ENCODE measurements around the gene TMEM121.
"Not testable (repeated sequence)": the region's sequence is repeated elsewhere in the genome, so short reads cannot be mapped to it uniquely, and the experiment has no call there.

Gene TMEM121

DNA sequence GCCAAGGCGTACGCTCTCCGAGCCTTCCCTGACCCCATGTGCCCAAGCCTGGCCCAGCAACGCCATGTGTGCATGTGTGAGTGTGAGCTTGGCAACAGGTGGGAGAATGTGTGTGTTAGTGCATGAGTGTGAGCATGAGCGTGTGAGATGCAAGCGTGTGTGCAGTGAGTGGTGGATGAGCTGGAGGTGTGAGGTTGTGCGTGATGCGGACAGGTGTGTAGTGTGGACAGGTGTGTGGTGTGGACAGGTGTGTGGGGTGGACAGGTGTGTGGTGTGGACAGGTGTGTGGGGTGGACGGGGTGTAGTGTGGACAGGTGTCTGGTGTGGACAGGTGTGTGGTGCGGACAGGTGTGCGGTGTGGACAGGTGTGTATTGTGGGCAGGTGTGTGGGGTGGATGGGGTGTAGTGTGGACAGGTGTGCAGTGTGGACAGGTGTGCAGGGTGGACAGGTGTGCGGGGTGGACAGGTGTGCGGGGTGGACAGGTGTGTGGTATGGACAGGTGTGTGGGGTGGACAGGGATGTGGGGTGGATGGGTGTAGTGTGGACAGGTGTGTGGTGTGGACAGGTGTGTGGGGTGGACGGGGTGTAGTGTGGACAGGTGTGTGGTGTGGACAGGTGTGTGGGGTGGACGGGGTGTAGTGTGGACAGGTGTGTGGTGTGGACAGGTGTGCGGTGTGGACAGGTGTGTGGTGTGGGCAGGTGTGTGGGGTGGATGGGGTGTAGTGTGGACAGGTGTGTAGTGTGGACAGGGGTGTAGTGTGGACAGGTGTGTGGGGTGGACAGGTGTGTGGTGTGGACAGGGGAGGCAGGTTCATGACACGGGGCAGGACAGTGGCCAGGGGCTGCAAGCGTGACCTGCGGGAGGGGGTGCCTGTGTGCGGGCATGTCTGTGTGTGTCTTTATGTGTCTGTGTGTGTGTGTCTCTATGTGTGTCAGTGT is 41.1 kb downstream of the TMEM121 start:
- DNase-seq (ENCODE audit: low spot score); FAIRE-seq: not testable (repeated sequence)

DNA sequence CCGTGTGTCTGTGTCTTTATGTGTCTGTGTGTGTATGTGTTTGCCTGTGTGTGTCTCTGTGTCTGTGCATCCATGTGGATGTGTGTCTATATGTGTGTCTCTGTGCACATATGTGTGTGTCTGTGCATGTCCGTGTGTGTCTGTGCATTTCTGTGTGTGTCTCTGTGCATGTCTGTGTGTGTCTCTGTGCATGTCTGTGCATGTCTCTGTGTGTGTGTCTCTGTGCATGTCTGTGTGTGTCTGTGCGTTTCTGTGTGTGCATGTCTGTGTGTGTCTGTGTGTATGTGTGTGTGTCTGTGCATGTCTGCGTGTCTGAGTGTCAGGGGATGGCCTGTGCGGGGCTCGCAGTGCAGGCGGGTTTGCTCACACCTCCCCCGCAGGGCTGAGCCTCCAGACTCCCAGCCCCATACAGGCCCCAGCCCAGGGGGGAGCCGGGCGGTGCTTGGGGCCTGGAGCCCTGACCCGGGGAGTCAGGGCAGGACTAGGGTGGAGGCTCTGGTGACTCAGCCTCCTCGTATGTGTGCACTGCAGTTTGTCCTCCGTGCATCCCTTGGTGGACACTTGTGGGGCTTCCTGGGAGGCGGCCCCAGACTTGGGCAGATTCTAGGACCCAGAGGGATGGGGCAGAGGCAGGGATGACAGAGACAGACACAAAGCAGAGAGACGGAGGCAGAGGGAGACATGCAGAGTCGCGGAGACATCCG is 41.9 kb downstream of the TMEM121 start:
- not testable (repeated sequence) for DNase-seq (ENCODE audit: low spot score); FAIRE-seq

DNA sequence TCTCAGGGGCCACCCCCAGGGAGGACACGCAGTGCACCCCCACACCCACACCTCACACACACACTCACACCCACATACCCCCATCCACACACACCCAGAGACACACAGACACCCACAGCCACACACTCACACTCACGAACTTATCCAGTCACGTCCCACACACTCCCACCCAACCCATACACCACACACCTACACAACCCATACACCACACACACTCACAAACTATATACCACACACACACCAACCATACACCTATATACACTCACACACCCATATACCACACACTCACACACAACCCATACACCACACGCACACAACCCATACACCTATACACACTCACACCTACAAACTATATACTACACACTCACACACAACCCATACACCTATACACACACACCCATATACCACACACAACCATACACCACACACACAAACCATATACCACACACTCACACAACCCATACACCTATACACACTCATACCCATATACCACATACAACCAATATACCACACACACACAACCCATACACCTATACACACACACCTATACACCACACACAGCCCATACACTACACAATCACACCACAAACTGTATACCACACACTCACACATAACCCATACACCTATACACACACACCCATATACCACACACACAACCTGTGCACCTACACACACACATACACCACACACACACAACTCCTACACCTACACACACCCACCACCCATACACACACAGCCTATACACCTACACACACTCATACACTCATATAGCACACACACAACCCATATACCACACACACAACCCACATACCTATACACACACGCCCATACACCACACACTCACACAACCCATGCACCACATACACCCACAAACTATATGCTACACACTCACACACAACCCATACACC is 42.7 kb downstream of the TMEM121 start:
- FAIRE-seq (no peak), DNase-seq (ENCODE audit: low spot score) (no peak)

DNA sequence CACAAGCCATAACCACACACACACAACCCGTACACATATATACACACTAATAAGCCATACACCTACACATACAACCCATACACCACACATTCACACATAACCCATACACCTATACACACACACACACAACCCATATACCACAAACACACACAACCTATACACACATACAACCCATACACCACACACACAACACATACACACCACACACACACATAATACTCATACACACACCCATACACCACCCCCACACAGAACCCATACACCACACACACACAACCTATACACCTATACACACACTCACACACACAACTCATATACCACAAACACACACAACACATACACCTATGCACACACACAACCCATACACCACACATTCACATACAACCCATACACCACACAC is 44.1 kb downstream of the TMEM121 start:
- DNase-seq (ENCODE audit: low spot score) (no peak), FAIRE-seq (no peak)

DNA sequence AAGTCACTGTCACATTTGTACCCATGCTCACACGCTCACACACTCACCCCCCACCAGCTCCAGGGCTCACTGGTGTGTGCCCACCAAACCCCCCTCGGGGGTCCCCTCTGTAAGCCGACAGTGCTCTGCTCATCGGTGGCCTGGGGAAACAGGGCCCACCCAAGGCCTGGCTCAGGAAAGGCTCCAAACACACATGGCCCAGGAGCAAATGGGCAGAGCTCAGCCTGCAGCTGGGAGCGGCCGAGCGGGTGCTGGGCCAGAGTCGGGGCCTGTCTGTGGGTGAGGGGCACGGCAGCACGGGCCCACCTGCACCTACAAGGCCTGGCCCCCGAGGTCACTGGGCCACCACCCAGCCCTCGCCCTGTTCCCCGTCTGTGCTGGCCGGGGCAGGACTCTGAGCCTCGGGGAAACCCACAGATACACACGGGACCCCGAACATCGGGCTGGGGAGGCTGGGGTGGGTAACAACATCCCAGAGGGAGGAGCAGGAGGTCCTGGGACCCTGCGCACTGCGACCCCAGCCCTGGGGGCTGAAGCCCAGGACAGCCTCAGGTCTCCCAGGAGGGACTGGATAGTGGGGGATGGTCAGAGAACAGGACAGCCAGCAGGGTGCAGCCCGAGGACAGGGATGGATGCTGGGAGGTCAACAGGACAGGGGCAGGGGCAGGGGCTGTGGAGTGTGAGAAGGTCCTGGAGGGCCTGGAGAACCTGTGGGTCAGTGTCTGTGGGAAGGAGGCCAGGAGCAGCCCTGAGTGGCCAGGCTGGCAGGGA is 45.0 kb downstream of the TMEM121 start:
- FAIRE-seq; DNase-seq (ENCODE audit: low spot score): not testable (repeated sequence)

DNA sequence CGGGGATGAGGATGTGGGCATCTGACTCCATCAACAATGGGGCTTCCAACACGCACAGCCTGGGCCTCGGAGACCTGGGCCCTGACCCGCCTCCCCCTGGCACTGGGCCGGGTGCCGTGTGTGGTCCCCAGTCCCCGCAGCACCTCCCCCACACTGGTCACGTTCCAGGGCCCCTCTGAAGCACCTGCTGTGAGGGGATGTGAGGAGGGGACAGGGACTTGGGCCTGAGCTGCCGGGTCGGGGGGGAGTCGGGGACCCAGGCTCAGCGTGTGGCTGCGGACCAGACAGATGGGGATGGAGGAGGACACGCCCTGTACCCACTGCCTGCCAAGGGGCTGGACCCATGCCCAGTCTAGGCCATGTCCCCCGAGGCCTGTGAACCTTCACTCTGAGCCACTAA is 45.7 kb downstream of the TMEM121 start:
- not testable (repeated sequence) for FAIRE-seq; DNase-seq (ENCODE audit: low spot score)

DNA sequence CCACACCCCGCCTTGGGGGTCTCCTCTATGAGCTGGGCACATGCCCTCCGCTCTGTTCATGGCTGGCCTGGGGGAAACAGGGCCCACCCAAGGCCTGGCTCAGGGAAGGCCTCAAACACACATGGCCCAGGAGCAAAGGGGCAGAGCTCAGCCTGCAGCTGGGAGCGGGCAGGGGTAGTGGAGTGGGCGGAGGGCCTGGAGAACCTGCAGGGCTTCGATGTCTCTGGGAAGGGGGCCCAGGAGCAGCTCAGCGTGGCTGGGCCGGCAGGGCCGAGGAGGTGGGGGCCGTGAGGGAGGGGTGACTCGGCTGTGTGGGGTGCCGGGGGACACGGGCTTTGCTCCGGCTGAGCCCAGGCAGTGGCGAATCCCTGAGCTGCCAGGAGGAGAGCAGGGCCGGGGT is 47.5 kb downstream of the TMEM121 start:
- FAIRE-seq; DNase-seq (ENCODE audit: low spot score): not testable (repeated sequence)

DNA sequence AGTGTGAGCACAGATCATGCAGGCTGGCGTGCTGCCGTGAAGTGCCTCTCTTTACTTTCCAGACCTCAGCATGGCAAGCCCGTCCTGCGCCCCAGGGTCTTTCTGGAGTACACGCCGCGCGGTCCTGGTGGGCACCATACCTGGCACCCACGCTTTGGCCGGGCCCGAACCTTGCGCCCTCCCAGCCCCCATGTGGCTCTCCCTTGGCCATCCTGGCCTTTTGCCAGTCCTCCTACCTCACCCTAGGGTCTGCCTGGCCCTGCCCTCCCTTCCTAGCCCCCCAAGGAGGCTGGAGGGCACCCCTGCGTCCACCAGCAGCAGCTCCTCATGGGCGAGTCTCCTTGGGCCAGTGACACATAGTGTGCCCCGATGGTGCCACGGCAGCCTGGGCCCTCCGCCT is 48.0 kb downstream of the TMEM121 start:
- DNase-seq (ENCODE audit: low spot score) = not testable (repeated sequence)

DNA sequence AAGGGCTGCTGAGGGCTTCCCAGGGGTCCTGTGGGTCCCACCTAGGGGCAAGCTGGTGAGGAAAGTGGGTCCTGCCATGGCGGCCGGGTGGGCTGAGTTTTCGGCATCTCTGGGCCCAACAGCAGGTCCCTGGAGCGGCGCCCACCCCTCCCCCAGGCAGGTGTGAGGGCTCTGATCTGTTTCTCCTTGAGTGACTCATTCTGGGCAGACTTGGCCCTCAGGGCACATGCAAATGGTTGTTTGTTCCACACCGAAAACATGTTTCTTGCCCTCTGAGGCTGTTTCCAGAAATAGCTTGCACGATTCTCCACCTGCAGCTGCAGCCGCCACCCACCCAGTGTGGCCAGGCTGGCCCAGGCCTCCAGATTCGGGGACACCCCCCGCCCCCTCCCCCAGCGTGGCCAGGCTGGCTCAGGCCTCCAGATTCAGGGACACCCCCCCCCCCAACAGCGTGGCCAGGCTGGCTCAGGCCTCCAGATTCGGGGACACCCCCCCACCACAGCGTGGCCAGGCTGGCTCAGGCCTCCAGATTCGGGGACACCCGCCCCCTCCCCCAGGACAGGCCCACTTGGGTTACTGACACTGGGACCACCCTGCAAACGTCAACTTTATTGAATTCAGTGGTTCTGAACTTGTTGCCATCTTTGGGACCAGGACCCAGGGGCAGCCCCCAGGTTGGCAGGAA is 48.8 kb downstream of the TMEM121 start:
- DNase-seq (ENCODE audit: low spot score); FAIRE-seq: not testable (repeated sequence)

More for the DNA sequence above, 48.0 kb downstream of the TMEM121 start:
- not testable (repeated sequence) for FAIRE-seq

DNA sequence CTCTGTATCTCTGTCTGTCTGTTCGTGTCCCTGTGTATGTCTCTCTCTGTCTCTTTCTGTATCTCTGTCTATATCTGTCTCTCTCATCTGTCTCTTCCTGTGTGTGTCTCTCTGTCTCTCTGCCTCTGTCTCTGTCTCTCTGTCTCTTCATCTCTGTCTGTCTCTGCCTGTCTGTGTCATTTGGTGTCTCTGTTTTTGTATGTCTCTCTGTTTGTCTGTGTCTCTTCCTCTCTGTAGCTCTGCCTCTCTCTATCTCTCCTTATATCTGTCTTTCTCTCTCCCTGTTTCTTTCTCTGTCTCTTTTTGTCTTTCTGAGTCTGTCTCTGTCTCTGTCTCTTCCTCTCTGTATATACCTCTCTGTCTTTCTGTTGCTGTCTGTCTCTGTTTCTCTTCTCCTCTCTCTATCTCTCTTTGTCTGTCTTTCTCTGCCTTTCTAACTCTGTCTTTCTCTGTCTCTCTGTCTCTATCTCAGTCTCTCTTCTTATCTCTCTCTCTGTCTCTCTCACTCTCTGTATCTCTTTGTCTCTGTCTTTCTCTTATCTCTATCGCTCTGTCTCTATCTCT is 50.2 kb downstream of the TMEM121 start:
- DNase-seq (ENCODE audit: low spot score) = no peak
- FAIRE-seq = no peak

DNA sequence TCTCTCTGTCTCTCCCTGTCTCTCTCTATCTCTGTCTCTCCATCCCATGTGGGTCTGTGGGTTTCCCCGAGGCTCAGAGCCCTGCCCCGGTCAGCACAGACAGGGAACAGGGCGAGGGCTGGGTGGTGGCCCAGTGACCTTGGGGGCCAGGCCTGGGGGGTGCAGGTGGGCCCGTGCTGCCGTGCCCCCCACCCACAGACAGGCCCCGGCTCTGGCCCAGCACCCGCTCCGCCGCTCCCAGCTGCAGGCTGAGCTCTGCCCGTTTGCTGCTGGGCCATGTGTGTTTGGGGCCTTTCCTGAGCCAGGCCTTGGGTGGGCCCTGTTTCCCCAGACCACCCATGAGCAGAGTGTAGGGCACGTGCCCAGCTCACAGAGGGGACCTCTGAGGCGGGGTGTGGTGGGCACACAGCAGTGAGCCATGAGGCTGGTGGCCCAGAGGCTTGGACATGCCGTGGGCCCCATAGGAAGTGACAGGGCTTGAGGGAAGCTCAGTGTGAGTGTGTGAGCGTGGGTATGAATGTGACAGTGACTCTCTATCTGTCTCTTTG is 51.0 kb downstream of the TMEM121 start:
- no peak for FAIRE-seq
- DNase-seq (ENCODE audit: low spot score) = no peak

DNA sequence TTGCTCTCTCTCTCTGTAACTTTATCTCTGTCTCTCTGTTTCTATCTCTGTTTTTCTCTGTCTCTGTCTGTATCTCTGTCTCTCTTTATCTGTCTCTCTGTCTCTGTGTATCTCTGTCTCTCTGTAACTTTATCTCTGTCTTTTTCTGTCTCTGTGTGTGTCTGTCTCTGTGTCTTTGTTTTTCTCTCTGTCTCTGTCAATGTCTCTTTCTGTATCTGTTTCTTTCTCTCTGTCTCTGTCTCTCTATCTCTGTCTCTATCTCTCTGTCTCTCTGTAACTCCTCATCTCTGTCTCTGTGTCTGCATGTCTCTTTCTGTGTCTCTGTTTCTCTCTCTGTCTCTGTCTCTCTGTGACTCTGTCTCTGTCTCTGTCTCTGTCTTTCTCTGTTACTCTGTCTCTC is 51.7 kb downstream of the TMEM121 start:
- FAIRE-seq (no peak), DNase-seq (ENCODE audit: low spot score) (no peak)

DNA sequence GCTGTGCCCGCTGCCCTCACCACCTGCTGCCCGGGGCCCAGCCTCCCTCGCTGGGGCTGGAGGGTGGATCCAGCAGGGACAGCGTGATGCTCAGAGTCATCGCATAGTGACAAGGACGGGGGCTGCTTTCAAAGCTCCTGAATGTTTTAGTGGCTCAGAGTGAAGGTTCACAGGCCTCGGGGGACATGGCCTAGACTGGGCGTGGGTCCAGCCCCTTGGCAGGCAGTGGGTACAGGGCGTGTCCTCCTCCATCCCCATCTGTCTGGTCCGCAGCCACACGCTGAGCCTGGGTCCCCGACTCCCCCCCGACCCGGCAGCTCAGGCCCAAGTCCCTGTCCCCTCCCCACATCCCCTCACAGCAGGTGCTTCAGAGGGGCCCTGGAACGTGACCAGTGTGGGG is 52.8 kb downstream of the TMEM121 start:
- not testable (repeated sequence) for DNase-seq (ENCODE audit: low spot score); FAIRE-seq
